Limb (tissue), 2 donors: ENCODE data around the gene ATAD3B.
"Not testable (repeated sequence)": the region's sequence is repeated elsewhere in the genome, so short reads cannot be mapped to it uniquely, and the experiment has no call there.

ENCODE experiments used
- DNase-seq, 2 donors: peaks; one replicate each; pipeline ENCODE4 v3.0.0-alpha.2; 2016; ENCODE audit errors: extremely low spot score in 2 of 2

ATAD3B gene

GRCh38 chr1:1479547-1480487 lies 8.3 kb downstream of the ATAD3B start:
- DNase-seq = no peak

- not testable (repeated sequence) for DNase-seq
Observed at GRCh38 chr1:1480488-1480867, 8.9 kb downstream of the ATAD3B start.

- not testable (repeated sequence) for DNase-seq
Observed at GRCh38 chr1:1481811-1482210, 10.2 kb downstream of the ATAD3B start.

GRCh38 chr1:1482856-1483255 lies 11.3 kb downstream of the ATAD3B start:
- no peak for DNase-seq

GRCh38 chr1:1483714-1484113 lies 12.1 kb downstream of the ATAD3B start:
- no peak for DNase-seq

- DNase-seq = not testable (repeated sequence)
Observed at GRCh38 chr1:1484976-1485750, 13.6 kb downstream of the ATAD3B start.

GRCh38 chr1:1485755-1486317 lies 14.3 kb downstream of the ATAD3B start:
- DNase-seq = not testable (repeated sequence)

- no peak for DNase-seq
Observed at GRCh38 chr1:1487701-1488100, 16.1 kb downstream of the ATAD3B start.

- no peak for DNase-seq
Observed at GRCh38 chr1:1489231-1489630, 17.7 kb downstream of the ATAD3B start.

- DNase-seq = no peak
Observed at GRCh38 chr1:1489861-1490260, 18.3 kb downstream of the ATAD3B start.

- no peak for DNase-seq
Observed at GRCh38 chr1:1490633-1491230, 19.2 kb downstream of the ATAD3B start.

GRCh38 chr1:1491601-1492000 lies 20.0 kb downstream of the ATAD3B start:
- no peak for DNase-seq

- DNase-seq = not testable (repeated sequence)
Observed at GRCh38 chr1:1494311-1494710, 22.7 kb downstream of the ATAD3B start.

GRCh38 chr1:1495461-1495975 lies 24.0 kb downstream of the ATAD3B start:
- DNase-seq = not testable (repeated sequence)

- peak; percentile 2 to 78 for DNase-seq
Observed at GRCh38 chr1:1504777-1505365, 33.3 kb downstream of the ATAD3B start.

GRCh38 chr1:1505366-1505798 lies 33.8 kb downstream of the ATAD3B start:
- DNase-seq = not testable (repeated sequence)

- DNase-seq = not testable (repeated sequence)
Observed at GRCh38 chr1:1505801-1506200, 34.2 kb downstream of the ATAD3B start.

GRCh38 chr1:1507305-1507704 lies 35.7 kb downstream of the ATAD3B start:
- DNase-seq = no peak

- DNase-seq = not testable (repeated sequence)
Observed at GRCh38 chr1:1508775-1509464, 37.4 kb downstream of the ATAD3B start.

GRCh38 chr1:1509465-1509850 lies 37.9 kb downstream of the ATAD3B start:
- DNase-seq = not testable (repeated sequence)
